Vagina (tissue), 2 donors: ENCODE results near the gene ALS2CL. TPM values are rescaled to one million over a fixed set of nuclear protein-coding genes. Genes with fewer than 3 reads are reported as not detected.

Experiments used
- DNase-seq, 2 donors: peaks; one replicate each; pipeline ENCODE4 v3.0.0-alpha.2; 2017; ENCODE audit errors: extremely low spot score in 2 of 2
- H3K27ac ChIP-seq: fragments of 200-600 bp; sonication (generic); one replicate; pipeline ENCODE4 v1.5.1; 2019
- H3K27me3 ChIP-seq: fragments of 200-600 bp; sonication (generic); one replicate; pipeline ENCODE4 v1.5.1; 2019
- H3K36me3 ChIP-seq, 2 donors: fragments of 200-600 bp; sonication (generic); one replicate each; pipeline ENCODE4 v1.5.1; 2017 to 2019
- H3K4me1 ChIP-seq: fragments of 200-600 bp; sonication (generic); one replicate; pipeline ENCODE4 v1.5.1; 2019
- H3K4me3 ChIP-seq, 2 donors: fragments of 200-600 bp; sonication (generic); 1 replicate in 1 of 2; 2 replicates in 1 of 2; pipeline ENCODE4 v1.5.1; 2016 to 2019
- H3K9me3 ChIP-seq: fragments of 200-600 bp; sonication (generic); one replicate; pipeline ENCODE4 v1.5.1; 2019
- CTCF ChIP-seq, 3 experiments: fragments of 450-650 bp in 2 of 3; fragments of 200-600 bp in 1 of 3; sonication (generic) in 1 of 3; IDR thresholded peaks; one replicate each; pipeline ENCODE4 v1.5.1; 2017 to 2019; ENCODE audit warnings: antibody characterized with exemption in 3 of 3, mild to moderate bottlenecking in 2 of 3, moderate library complexity in 2 of 3
- POLR2A ChIP-seq, 2 donors: fragments of 450-650 bp; IDR thresholded peaks; one replicate each; pipeline ENCODE4 v1.6.1; 2017; ENCODE audit warnings: antibody characterized with exemption in 2 of 2, mild to moderate bottlenecking in 2 of 2, moderate library complexity in 2 of 2
- POLR2AphosphoS5 ChIP-seq, 2 donors: sonication (generic); formaldehyde crosslinking; IDR thresholded peaks; one replicate each; pipeline ENCODE4 v1.9.0; 2017; ENCODE audit warnings: antibody characterized with exemption in 2 of 2, mild to moderate bottlenecking in 2 of 2, low read depth in 1 of 2; ENCODE audit not compliant: insufficient read depth in 1 of 2
- intact Hi-C: fragments of 100-400 bp; cut with DNase I; formaldehyde crosslinking; loops from one replicate; pipeline ENCODE4 v1.15.1; 2023
- total RNA-seq: library from RNA; depleted of rRNA; stranded (reverse); fragments of >200 nt; gene quantifications from one replicate; pipeline ENCODE4 v1.2.3, GENCODE V29; 2016

ALS2CL gene
- total RNA-seq, 1 donor from 2014 or later = 134 TPM

GRCh38 chr3:46680298-46680826, 13.1 kb downstream of the ALS2CL start:
- DNase-seq = no peak
- no peaks in the 10 kb centered on the region for H3K9me3 ChIP-seq
- no peak overlapping the region for H3K27ac ChIP-seq
- no peak for TF ChIP-seq POLR2AphosphoS5 (IDR thresholded peaks at IDR 0.05; ENCODE audit: insufficient read depth in 1 of 2, low read depth in 1 of 2)
- no peak for TF ChIP-seq CTCF (IDR thresholded peaks at IDR 0.05)
- no peak for TF ChIP-seq POLR2A (IDR thresholded peaks at IDR 0.05)
- H3K36me3 ChIP-seq = peaks cover 0 to 5% of the 10 kb centered on the region in 2 donors
- no peaks in the 10 kb centered on the region for H3K27me3 ChIP-seq
- no peaks in the 10 kb centered on the region for H3K4me1 ChIP-seq
- intact Hi-C loops = no loop called here
- H3K4me3 ChIP-seq = no peak overlapping the region

GRCh38 chr3:46679681-46680080, 13.8 kb downstream of the ALS2CL start:
- H3K9me3 ChIP-seq = no peaks in the 10 kb centered on the region
- intact Hi-C loops = no loop called here
- H3K4me1 ChIP-seq = no peaks in the 10 kb centered on the region
- H3K27me3 ChIP-seq = no peaks in the 10 kb centered on the region
- no peak overlapping the region for H3K27ac ChIP-seq
- no peak for DNase-seq
- no peak for TF ChIP-seq POLR2A (IDR thresholded peaks at IDR 0.05)
- no peak for TF ChIP-seq CTCF (IDR thresholded peaks at IDR 0.05)
- no peak for TF ChIP-seq POLR2AphosphoS5 (IDR thresholded peaks at IDR 0.05; ENCODE audit: insufficient read depth in 1 of 2, low read depth in 1 of 2)
- H3K4me3 ChIP-seq = no peak overlapping the region
- peaks cover 0 to 5% of the 10 kb centered on the region in 2 donors for H3K36me3 ChIP-seq

GRCh38 chr3:46678280-46678679, 15.2 kb downstream of the ALS2CL start:
- Histone ChIP-seq H3K27me3 (no peaks in the 10 kb centered on the region), H3K36me3 (peaks cover 0 to 10% of the 10 kb centered on the region in 2 donors), H3K9me3 (no peaks in the 10 kb centered on the region), H3K4me3 (no peak overlapping the region), H3K4me1 (no peaks in the 10 kb centered on the region), H3K27ac (no peak overlapping the region)
- intact Hi-C loops = no loop called here
- no peak for DNase-seq
- TF ChIP-seq CTCF (IDR thresholded peaks at IDR 0.05) = no peak
- no peak for TF ChIP-seq POLR2AphosphoS5 (IDR thresholded peaks at IDR 0.05; ENCODE audit: insufficient read depth in 1 of 2, low read depth in 1 of 2)
- TF ChIP-seq POLR2A (IDR thresholded peaks at IDR 0.05) = no peak

GRCh38 chr3:46677411-46677726, 16.1 kb downstream of the ALS2CL start:
- peaks cover 0 to 7% of the 10 kb centered on the region in 2 donors for H3K36me3 ChIP-seq
- H3K4me1 ChIP-seq = no peaks in the 10 kb centered on the region
- H3K27me3 ChIP-seq = no peaks in the 10 kb centered on the region
- intact Hi-C loops = no loop called here
- H3K27ac ChIP-seq = no peak overlapping the region
- H3K4me3 ChIP-seq = no peak overlapping the region
- DNase-seq = no peak
- no peaks in the 10 kb centered on the region for H3K9me3 ChIP-seq
- no peak for TF ChIP-seq CTCF (IDR thresholded peaks at IDR 0.05)
- TF ChIP-seq POLR2AphosphoS5 (IDR thresholded peaks at IDR 0.05; ENCODE audit: insufficient read depth in 1 of 2, low read depth in 1 of 2) = no peak
- TF ChIP-seq POLR2A (IDR thresholded peaks at IDR 0.05) = no peak

- intact Hi-C loops = no loop called here
- no peak for DNase-seq
- Histone ChIP-seq H3K4me3 (no peak overlapping the region), H3K27me3 (no peaks in the 10 kb centered on the region), H3K4me1 (no peaks in the 10 kb centered on the region), H3K36me3 (peaks cover 0 to 7% of the 10 kb centered on the region in 2 donors), H3K9me3 (no peaks in the 10 kb centered on the region), H3K27ac (no peak overlapping the region)
- TF ChIP-seq POLR2A (IDR thresholded peaks at IDR 0.05) (no peak), CTCF (IDR thresholded peaks at IDR 0.05) (no peak)
These were observed 16.7 kb downstream of the ALS2CL start for GRCh38 chr3:46676601-46677410.
